HG02678 (cell line): ENCODE data around the gene ALG12.

ENCODE experiments used
- ATAC-seq: cut with Tn5 transposase; IDR thresholded peaks from one replicate; pipeline ENCODE4 v1.9.1; 2021; ENCODE audit warnings: mild to moderate bottlenecking, moderate library complexity; ENCODE audit not compliant: unreplicated experiment

Gene ALG12

DNA sequence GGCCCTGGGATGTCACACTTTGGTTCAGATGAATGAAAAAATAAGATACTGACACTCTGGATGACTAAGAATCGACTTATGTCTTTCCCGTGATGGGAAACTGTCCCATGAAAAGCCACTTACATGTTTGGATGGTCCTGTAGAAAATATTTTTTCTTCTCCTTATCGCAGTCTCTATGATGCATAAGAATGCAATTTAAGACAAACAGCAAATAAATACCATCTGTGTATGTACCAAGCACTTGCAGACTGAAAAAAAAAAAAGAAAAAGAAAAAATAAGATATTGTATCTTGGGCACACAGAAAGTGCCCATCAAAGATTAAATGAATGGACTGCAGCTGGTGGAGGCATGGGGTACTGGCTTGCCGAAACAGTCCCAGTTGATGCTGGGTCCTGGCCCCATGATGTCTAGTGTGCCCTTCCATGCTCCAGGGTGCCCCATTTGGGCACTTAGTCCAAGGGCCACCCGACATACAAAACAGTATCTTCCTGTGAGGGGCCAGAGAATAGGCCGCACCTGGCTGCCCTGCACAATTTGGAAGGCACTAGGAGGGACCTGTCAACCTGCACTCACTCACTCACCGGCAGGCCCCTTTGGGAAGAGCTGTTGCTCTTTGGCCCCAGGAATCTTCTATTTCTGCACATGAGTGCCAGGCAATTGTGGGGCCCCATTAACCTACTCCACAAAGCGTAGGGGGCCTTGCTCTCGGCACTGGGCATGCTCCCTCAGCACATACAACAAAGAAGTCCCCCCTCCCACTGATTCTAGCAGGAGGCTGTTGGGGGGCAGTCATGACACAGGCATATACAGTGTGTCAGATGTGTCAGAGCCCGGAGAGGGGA lies 67.1 kb downstream of the ALG12 start:
- ATAC-seq = no peak
